ENCODE data around the gene DYNC1LI2.

GRCh38 chr16:66751303-66751991 lies at the start of gene DYNC1LI2:
- TF ChIP-seq CTCF (IDR thresholded peaks at IDR 0.05) (peak; percentile 87), EZH2 (IDR thresholded peaks at IDR 0.05; ENCODE audit: borderline replicate concordance, insufficient read depth, low read depth, low read length, poor library complexity, severe bottlenecking) (no peak)
